NCI-H69 (cell line): ENCODE results near the gene RBM26.

Experiments
- DNase-seq: peaks from one replicate; lab custom pipeline; 2025; lab: John Stamatoyannopoulos, UW

Gene RBM26

GRCh38 chr13:79405831-79406596 lies at the start of gene RBM26:
Gene RBM26 (minus strand): TSS chr13:79406255. CDS start chr13:79405774, 481 bp downstream.
- DNase-seq, result peak; percentile 91

- DNase-seq, result no peak
Measured at GRCh38 chr13:79455331-79455730, 49.3 kb upstream of the RBM26 start.

- DNase-seq, result no peak
Measured at GRCh38 chr13:79452239-79452913, 46.3 kb upstream of the RBM26 start.

GRCh38 chr13:79451500-79451962 lies 45.5 kb upstream of the RBM26 start:
- peak; percentile 2 for DNase-seq

GRCh38 chr13:79450110-79450509 lies 44.1 kb upstream of the RBM26 start:
- DNase-seq, result no peak

- DNase-seq, result no peak
Measured at GRCh38 chr13:79448413-79448812, 42.4 kb upstream of the RBM26 start.

GRCh38 chr13:79447741-79448140 lies 41.7 kb upstream of the RBM26 start:
- no peak for DNase-seq

- no peak for DNase-seq
Measured at GRCh38 chr13:79447141-79447540, 41.1 kb upstream of the RBM26 start.

GRCh38 chr13:79445968-79446645 lies 40.1 kb upstream of the RBM26 start:
- peak; percentile 10 for DNase-seq

- DNase-seq, result no peak
Measured at GRCh38 chr13:79442706-79443105, 36.7 kb upstream of the RBM26 start.

GRCh38 chr13:79442221-79442620 lies 36.2 kb upstream of the RBM26 start:
- DNase-seq, result no peak

GRCh38 chr13:79440958-79441528 lies 35.0 kb upstream of the RBM26 start:
- DNase-seq, result no peak

- DNase-seq, result no peak
Measured at GRCh38 chr13:79439275-79439674, 33.2 kb upstream of the RBM26 start.

GRCh38 chr13:79435561-79435990 lies 29.5 kb upstream of the RBM26 start:
- no peak for DNase-seq

GRCh38 chr13:79434556-79434955 lies 28.5 kb upstream of the RBM26 start:
- no peak for DNase-seq

- DNase-seq, result no peak
Measured at GRCh38 chr13:79432992-79433391, 26.9 kb upstream of the RBM26 start.

GRCh38 chr13:79432086-79432485 lies 26.0 kb upstream of the RBM26 start:
- DNase-seq, result no peak

- no peak for DNase-seq
Measured at GRCh38 chr13:79429309-79429708, 23.3 kb upstream of the RBM26 start.

- DNase-seq, result no peak
Measured at GRCh38 chr13:79427883-79428282, 21.8 kb upstream of the RBM26 start.

GRCh38 chr13:79427265-79427664 lies 21.2 kb upstream of the RBM26 start:
- no peak for DNase-seq

- DNase-seq, result peak; percentile 52
Measured at GRCh38 chr13:79423801-79424642, 18.0 kb upstream of the RBM26 start.

- no peak for DNase-seq
Measured at GRCh38 chr13:79423340-79423739, 17.3 kb upstream of the RBM26 start.
